ENCODE results near the gene SLC25A53. TPM values are rescaled to one million over a fixed set of nuclear protein-coding genes. Genes with fewer than 3 reads are reported as not detected.

Gene SLC25A53
- total and polyA plus RNA-seq, 12 donors = 3.6 to 51.0 (median 8.8) TPM

DNA sequence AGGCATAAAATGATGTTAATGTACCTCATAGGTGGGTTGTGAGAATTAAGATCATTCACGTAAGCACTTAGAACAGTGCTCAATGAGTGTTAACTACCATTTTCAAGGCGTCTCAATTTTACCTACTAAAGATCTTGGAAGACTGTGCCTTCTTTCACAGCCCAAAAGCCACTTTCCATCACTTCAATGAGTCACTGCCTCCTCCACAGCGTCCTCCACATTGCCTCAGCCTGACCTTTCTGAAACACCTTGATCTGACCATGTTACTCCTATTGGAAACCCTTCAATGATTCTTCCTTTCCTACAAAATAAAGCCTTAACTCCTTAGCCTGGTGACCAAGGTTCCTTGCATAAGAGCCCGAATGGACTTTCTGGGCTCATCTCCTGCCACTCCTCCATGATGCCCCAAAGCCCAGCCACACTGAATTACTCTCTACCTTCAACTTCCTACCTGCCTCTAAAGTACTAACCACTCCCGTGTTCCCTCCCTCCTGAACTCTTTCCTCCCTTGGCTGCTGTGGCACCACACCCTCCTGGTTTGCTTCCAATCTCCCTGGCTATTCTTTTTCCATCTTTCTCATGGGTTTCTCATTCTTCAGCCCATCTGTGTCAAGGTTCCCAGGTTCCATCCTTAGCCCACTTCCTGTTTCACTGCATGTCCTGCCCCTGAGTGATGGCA is 22.1 kb downstream of the SLC25A53 start:
- H3K27ac ChIP-seq = no peak overlapping the region

DNA sequence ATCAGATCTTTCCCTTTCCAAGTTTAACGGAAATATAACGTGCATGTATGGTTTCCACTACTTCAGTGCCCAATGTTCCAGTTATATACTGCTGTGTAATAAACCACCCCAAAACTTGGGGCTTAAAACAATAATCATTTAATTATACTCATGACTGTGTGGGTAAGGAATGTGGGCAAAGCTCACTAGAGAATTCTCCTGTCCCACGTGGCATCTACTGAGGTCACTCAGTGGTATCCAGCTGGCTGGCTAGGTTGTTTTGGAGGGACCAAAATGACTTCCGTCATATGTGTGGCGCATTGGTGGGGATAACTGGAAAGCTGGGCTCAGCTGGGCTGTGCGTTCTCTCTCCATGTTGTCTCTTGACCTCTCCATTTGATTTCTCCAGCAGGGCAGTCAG is 26.0 kb downstream of the SLC25A53 start:
- Histone ChIP-seq H3K4me1 (replicated peaks in 1 of 2) (no peaks in the 10 kb centered on the region), H3K27ac (no peak overlapping the region), H3K36me3 (replicated peaks in 1 of 2) (peaks cover 0 to 10% of the 10 kb centered on the region in 2 donors), H3K4me3 (no peak overlapping the region), H3K9me3 (replicated peaks in 1 of 3) (no peaks in the 10 kb centered on the region), H3K27me3 (no peaks in the 10 kb centered on the region)
- WGBS, 4 donors = 76 to 93% (median 85%) methylated on average over 2 to 6 of the region's 6 CpGs
- intact Hi-C loops (cut with DNase I) = no loop called here
- no peak for DNase-seq
- TF ChIP-seq CTCF (IDR thresholded peaks at IDR 0.05) = no peak
- TF ChIP-seq POLR2A (IDR thresholded peaks at IDR 0.05) = no peak

More for the DNA sequence above, 22.1 kb downstream of the SLC25A53 start:
- DNase-seq = no peak
- Histone ChIP-seq H3K27me3 (no peaks in the 10 kb centered on the region), H3K9me3 (replicated peaks in 1 of 3) (no peaks in the 10 kb centered on the region), H3K36me3 (replicated peaks in 1 of 2) (peaks cover 0 to 10% of the 10 kb centered on the region in 2 donors), H3K4me3 (no peak overlapping the region), H3K4me1 (replicated peaks in 1 of 2) (no peaks in the 10 kb centered on the region)
- intact Hi-C loops (cut with DNase I) = no loop called here
- 57 to 86% (median 66%) methylated on average over 5 of the region's 5 CpGs for WGBS, 4 donors
- no peak for TF ChIP-seq POLR2A (IDR thresholded peaks at IDR 0.05)
- no peak for TF ChIP-seq CTCF (IDR thresholded peaks at IDR 0.05)

GRCh38 chrX:104126856-104127255 is 30.0 kb downstream of the SLC25A53 start:
- no peak overlapping the region for H3K27ac ChIP-seq
- H3K9me3 ChIP-seq (replicated peaks in 1 of 3) = no peaks in the 10 kb centered on the region
- H3K4me3 ChIP-seq = no peak overlapping the region
- H3K4me1 ChIP-seq (replicated peaks in 1 of 2) = no peaks in the 10 kb centered on the region
- no peak for DNase-seq
- H3K27me3 ChIP-seq = no peaks in the 10 kb centered on the region
- intact Hi-C loops (cut with DNase I) = no loop called here
- H3K36me3 ChIP-seq (replicated peaks in 1 of 2) = peaks cover 0 to 10% of the 10 kb centered on the region in 2 donors
- WGBS, 4 donors = 48 to 68% (median 56%) methylated on average over 2 of the region's 2 CpGs
- TF ChIP-seq CTCF (IDR thresholded peaks at IDR 0.05) = no peak
- no peak for TF ChIP-seq POLR2A (IDR thresholded peaks at IDR 0.05)

DNA sequence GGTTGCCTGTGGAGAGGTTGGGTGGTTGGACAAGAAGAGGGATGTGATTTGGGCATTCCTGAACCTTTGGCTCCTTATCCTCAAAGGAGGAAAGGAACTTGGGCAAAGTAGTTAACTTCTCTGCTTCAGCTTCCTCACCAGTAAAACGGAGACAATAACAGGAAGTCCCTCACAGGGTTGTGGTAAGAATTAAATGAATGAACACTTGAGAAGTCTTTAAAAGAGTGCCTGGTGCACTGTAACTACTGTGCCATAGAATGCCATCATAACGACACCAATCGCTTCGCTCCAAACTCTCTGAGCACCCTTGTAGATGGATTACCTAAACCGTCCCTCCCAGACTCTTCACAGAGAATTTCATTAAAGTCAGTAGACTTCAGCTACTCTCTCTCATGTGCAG is 34.0 kb downstream of the SLC25A53 start:
- 68 to 80% (median 71%) methylated on average over 5 of the region's 5 CpGs for WGBS, 4 donors
- Histone ChIP-seq H3K4me3 (no peak overlapping the region), H3K27me3 (no peaks in the 10 kb centered on the region), H3K36me3 (replicated peaks in 1 of 2) (no peaks in the 10 kb centered on the region), H3K4me1 (replicated peaks in 1 of 2) (no peaks in the 10 kb centered on the region), H3K27ac (no peak overlapping the region), H3K9me3 (replicated peaks in 1 of 3) (no peaks in the 10 kb centered on the region)
- no peak for DNase-seq
- TF ChIP-seq CTCF (IDR thresholded peaks at IDR 0.05) = no peak
- TF ChIP-seq POLR2A (IDR thresholded peaks at IDR 0.05) = no peak
- intact Hi-C loops (cut with DNase I) = no loop called here
